Adrenal gland (tissue), 12 donors: ENCODE measurements around the gene CCDC85C. TPM values are rescaled to one million over a fixed set of nuclear protein-coding genes. Genes with fewer than 3 reads are reported as not detected.

Experiments used
- DNase-seq, 7 donors: peaks; one replicate each; pipeline ENCODE4 v3.0.0-alpha.2; 2019 to 2020
- H3K27ac ChIP-seq, 5 donors: fragments of 200-600 bp; sonication (generic) in 4 of 5; 1 replicate in 3 of 5; 2 replicates in 2 of 5; pipeline versions ENCODE4 v1.5.1 to v1.8.0; 2016 to 2020; ENCODE audit warnings: mild to moderate bottlenecking in 1 of 5
- H3K27me3 ChIP-seq: fragments of 200-600 bp; 2 replicates; pipeline ENCODE4 v1.8.0; 2021
- H3K36me3 ChIP-seq, 2 donors: fragments of 200-600 bp; replicated peaks in 1 of 2; 1 replicate in 1 of 2; 2 replicates in 1 of 2; pipeline versions ENCODE4 v1.5.1 to v1.8.0; 2018 to 2022
- H3K4me1 ChIP-seq, 2 donors: fragments of 200-600 bp; replicated peaks in 1 of 2; 1 replicate in 1 of 2; 2 replicates in 1 of 2; pipeline versions ENCODE4 v1.5.1 to v1.8.0; 2018 to 2021
- H3K4me3 ChIP-seq, 4 donors: fragments of 200-600 bp; sonication (generic) in 3 of 4; one replicate each; pipeline ENCODE4 v1.5.1; 2016 to 2018
- H3K9me3 ChIP-seq, 3 donors: fragments of 200-600 bp; sonication (generic) in 1 of 3; replicated peaks in 1 of 3; 1 replicate in 2 of 3; 2 replicates in 1 of 3; pipeline versions ENCODE4 v1.5.1 to v1.8.0; 2016 to 2021
- CTCF ChIP-seq, 6 experiments: fragments of 450-650 bp in 4 of 6; fragments of 200-600 bp in 2 of 6; sonication (generic) in 1 of 6; IDR thresholded peaks; 1 replicate in 5 of 6; 2 replicates in 1 of 6; pipeline versions ENCODE4 v1.5.1 to v1.8.0; 2016 to 2021; ENCODE audit warnings: antibody characterized with exemption in 6 of 6, mild to moderate bottlenecking in 2 of 6, moderate library complexity in 1 of 6
- POLR2A ChIP-seq, 2 donors: fragments of 450-650 bp; IDR thresholded peaks; one replicate each; pipeline ENCODE4 v1.6.1; 2017; ENCODE audit warnings: antibody characterized with exemption in 2 of 2, mild to moderate bottlenecking in 2 of 2, moderate library complexity in 1 of 2
- WGBS, 4 donors: extraction: QIAGEN DNeasy Blood & Tissue Kit in 2 of 4; methylation state at CpG; one replicate each; pipeline versions ENCODE4 v1.1.5 to v1.1.7; 2013 to 2017; 5-methylcytosine and 5-hydroxymethylcytosine counted together
- intact Hi-C, 2 donors: fragments of 100-400 bp; cut with DNase I; formaldehyde crosslinking; loops; one replicate each; pipeline versions ENCODE4 v1.14.1 to v1.15.0; 2022 to 2023
- polyA plus RNA-seq, 3 donors: library from polyadenylated mRNA; stranded (reverse); fragments of 200-250 nt in 2 of 3; fragments of 350-450 nt in 1 of 3; fragmentation: Illumina TruSeq in 1 of 3; extraction: RNeasy Lipid Tissue Mini Kit (QIAGEN cat#74804) in 1 of 3; gene quantifications; one replicate each; pipeline ENCODE4 v1.2.3, GENCODE V29; 2013 to 2014
- total RNA-seq, 9 donors: library from RNA; depleted of rRNA in 4 of 9; stranded (reverse); fragments of >200 nt in 4 of 9; fragments of 120-200 nt in 1 of 9; fragmentation: NEBNext Ultra II Directional in 1 of 9; extraction: Animal tissue kit (Norgen Biotek cat#: 25700) in 1 of 9; gene quantifications; one replicate each; pipeline versions ENCODE4 v1.1.0 to v1.2.4, GENCODE V29; 2013 to 2023
- donor health status: healthy with polysubstance abuse.
- donor health status: Bipolar disorder and iron deficiency.
- donor health status: DM: yes; HTN: yes; CAD: no.
- donor health status: DM: no; HTN: no; CAD: no.
- donor health status: DM: no; HTN: no; CAD: no.
- donor health status: DM: yes; HTN: yes; CAD: no.

The CCDC85C gene
- total and polyA plus RNA-seq, 12 donors = 4.2 to 59.0 (median 37.9) TPM

- H3K9me3 ChIP-seq = no peaks in the 10 kb centered on the region
- H3K27ac ChIP-seq = peak overlapping the region; percentile 48 to 92 (median 76)
- TF ChIP-seq POLR2A (IDR thresholded peaks at IDR 0.05) = no peak
- no peak for TF ChIP-seq CTCF (IDR thresholded peaks at IDR 0.05)
- intact Hi-C loops = no loop called here
- no peaks in the 10 kb centered on the region for H3K27me3 ChIP-seq
- WGBS, 4 donors = 76 to 90% (median 81%) methylated on average over 10 to 13 of the region's 13 CpGs
- peaks cover 39 to 59% of the 10 kb centered on the region in 2 donors for H3K4me1 ChIP-seq
- DNase-seq = peak in 1 of 7 donors; percentile 33
- no peaks in the 10 kb centered on the region for H3K36me3 ChIP-seq
- no peak overlapping the region for H3K4me3 ChIP-seq
Observed at GRCh38 chr14:99586761-99587459, 17.1 kb downstream of the CCDC85C start.

GRCh38 chr14:99586054-99586760, 17.8 kb downstream of the CCDC85C start:
- H3K9me3 ChIP-seq = no peaks in the 10 kb centered on the region
- DNase-seq = peak in 1 of 7 donors; percentile 67
- H3K4me1 ChIP-seq = peaks cover 36 to 55% of the 10 kb centered on the region in 2 donors
- peak overlapping the region in 4 of 5 donors; percentile 58 to 92 (median 82) for H3K27ac ChIP-seq
- intact Hi-C loops = no loop called here
- WGBS, 4 donors = 56 to 66% (median 61%) methylated on average over 10 to 16 of the region's 16 CpGs
- TF ChIP-seq CTCF (IDR thresholded peaks at IDR 0.05) (no peak), POLR2A (IDR thresholded peaks at IDR 0.05) (no peak)
- no peaks in the 10 kb centered on the region for H3K27me3 ChIP-seq
- no peaks in the 10 kb centered on the region for H3K36me3 ChIP-seq
- no peak overlapping the region for H3K4me3 ChIP-seq

DNA sequence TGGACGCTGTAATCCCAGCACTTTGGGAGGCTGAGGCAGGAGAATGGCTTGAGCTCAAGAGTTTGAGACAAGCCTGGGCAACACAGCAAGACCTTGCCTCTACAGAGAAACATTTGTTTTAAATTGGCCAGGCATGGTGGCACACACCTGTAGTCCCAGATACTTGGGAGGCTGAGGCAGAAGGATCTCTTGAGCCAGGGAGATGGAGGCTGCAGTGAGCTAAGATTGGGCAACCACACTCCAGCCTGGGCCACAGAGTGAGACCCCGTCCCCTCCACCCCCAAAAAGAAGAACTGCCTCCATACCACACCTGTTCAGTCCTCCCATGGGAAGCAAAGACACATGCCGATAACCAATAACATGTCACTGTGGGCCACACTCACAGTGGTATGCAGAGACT, 19.2 kb downstream of the CCDC85C start:
- no peak for DNase-seq
- 86 to 96% (median 90%) methylated on average over 3 of the region's 3 CpGs for WGBS, 4 donors
- Histone ChIP-seq H3K9me3 (no peaks in the 10 kb centered on the region), H3K4me1 (peaks cover 30 to 51% of the 10 kb centered on the region in 2 donors), H3K4me3 (no peak overlapping the region), H3K27me3 (no peaks in the 10 kb centered on the region), H3K36me3 (no peaks in the 10 kb centered on the region), H3K27ac (no peak overlapping the region)
- intact Hi-C loops = no loop called here
- TF ChIP-seq POLR2A (IDR thresholded peaks at IDR 0.05) (no peak), CTCF (IDR thresholded peaks at IDR 0.05) (no peak)

DNA sequence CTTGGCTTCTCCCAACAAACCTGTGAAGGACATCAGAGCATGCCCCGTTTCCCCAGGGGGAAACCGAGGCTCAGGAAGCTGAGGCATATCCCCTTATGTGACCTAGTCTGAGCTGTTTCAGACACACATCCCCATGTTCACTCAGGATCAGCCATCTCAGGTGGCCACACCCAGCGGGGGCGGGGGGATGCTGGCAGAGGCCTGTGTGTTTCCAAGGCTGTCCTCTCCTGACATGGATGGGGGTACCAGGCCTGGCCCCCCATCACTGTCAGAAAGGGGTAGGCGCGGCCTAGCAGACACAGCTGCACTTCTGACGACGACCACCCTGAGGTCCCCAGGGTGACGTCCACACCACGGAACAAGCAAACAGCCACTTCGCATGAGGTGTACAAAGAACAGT, 22.1 kb downstream of the CCDC85C start:
- TF ChIP-seq CTCF (IDR thresholded peaks at IDR 0.05) (no peak), POLR2A (IDR thresholded peaks at IDR 0.05) (no peak)
- no peak overlapping the region for H3K27ac ChIP-seq
- peaks cover 35 to 41% of the 10 kb centered on the region in 2 donors for H3K4me1 ChIP-seq
- 87 to 96% (median 92%) methylated on average over 9 to 11 of the region's 11 CpGs for WGBS, 4 donors
- no peaks in the 10 kb centered on the region for H3K27me3 ChIP-seq
- no peak overlapping the region for H3K4me3 ChIP-seq
- no peak for DNase-seq
- H3K9me3 ChIP-seq = no peaks in the 10 kb centered on the region
- intact Hi-C loops = no loop called here
- no peaks in the 10 kb centered on the region for H3K36me3 ChIP-seq
